ENCODE measurements around the gene MAPK8IP2. TPM values are rescaled to one million over a fixed set of nuclear protein-coding genes. Genes with fewer than 3 reads are reported as not detected.
A peak's percentile ranks its signal among the peaks of the same experiment; 100 is the strongest.

MAPK8IP2 gene
- total and polyA plus RNA-seq, 2 donors (not counting 1 experiment from before 2014, with no cell fraction given), result 0.10 to 0.17 TPM

- peak within 1 kb of the TSS; percentile 71 to 90 (median 74) for H3K4me3 ChIP-seq (replicated peaks in 1 of 4; ENCODE audit: control extremely low read depth in 1 of 4, insufficient read depth in 1 of 4, low read depth in 3 of 4, low read length in 4 of 4)
- H3K36me3 ChIP-seq (ENCODE audit: control insufficient read depth, insufficient read depth, low read length), result peaks cover 2% of the 10 kb centered on the region
- H3K9ac ChIP-seq (ENCODE audit: insufficient read depth, low read length), result peak within 1 kb of the TSS; percentile 48
- no peak for TF ChIP-seq EZH2 (IDR thresholded peaks at IDR 0.05; ENCODE audit: low read length, missing control alignments)
- peak; percentile 38 to 41 for TF ChIP-seq CTCF (conservative IDR thresholded peaks at IDR 0.05 in 1 of 2, IDR thresholded peaks at IDR 0.05 in 1 of 2; ENCODE audit: low read depth in 1 of 2, low read length in 2 of 2)
- H3K9me3 ChIP-seq (ENCODE audit: control insufficient read depth, insufficient read depth, low read depth, low read length), result no peaks in the 10 kb centered on the region
- peak; percentile 82 to 83 for DNase-seq (ENCODE audit: low read depth in 2 of 2)
- no peaks in the 10 kb centered on the region for H4K20me1 ChIP-seq (ENCODE audit: control insufficient read depth, extremely low read depth, insufficient read depth, low read length)
- peak within 1 kb of the TSS; percentile 30 for H3K27ac ChIP-seq (ENCODE audit: insufficient read depth, low read length)
- no peaks in the 10 kb centered on the region for H3K27me3 ChIP-seq (ENCODE audit: control insufficient read depth, insufficient read depth, low read length)
- no peaks in the 10 kb centered on the region for H3K79me2 ChIP-seq (ENCODE audit: control insufficient read depth, insufficient read depth, low read length)
- H3K4me2 ChIP-seq (ENCODE audit: extremely low read depth, insufficient read depth, low read length), result peak within 1 kb of the TSS; percentile 100
- peak within 1 kb of the TSS; percentile 99 for H2AFZ ChIP-seq (ENCODE audit: low read length)
- peaks cover 6% of the 10 kb centered on the region for H3K4me1 ChIP-seq (ENCODE audit: control insufficient read depth, extremely low read depth, insufficient read depth, low read length)
Measured at GRCh38 chr22:50627642-50628542, 27.3 kb downstream of the MAPK8IP2 start, which contains the start of gene ARSA. Gene ARSA, minus strand, starts transcription at chr22:50628152. Its CDS starts 373 bp downstream, at chr22:50627779.

GRCh38 chr22:50628543-50629134, 28.0 kb downstream of the MAPK8IP2 start:
- H3K27ac ChIP-seq (ENCODE audit: insufficient read depth, low read length), result no peak overlapping the region
- H3K4me2 ChIP-seq (ENCODE audit: extremely low read depth, insufficient read depth, low read length), result peak overlapping the region; percentile 100
- no peaks in the 10 kb centered on the region for H3K79me2 ChIP-seq (ENCODE audit: control insufficient read depth, insufficient read depth, low read length)
- H3K4me1 ChIP-seq (ENCODE audit: control insufficient read depth, extremely low read depth, insufficient read depth, low read length), result peaks cover 6% of the 10 kb centered on the region
- DNase-seq (ENCODE audit: low read depth in 2 of 2), result no peak
- peak overlapping the region; percentile 99 for H2AFZ ChIP-seq (ENCODE audit: low read length)
- H3K9ac ChIP-seq (ENCODE audit: insufficient read depth, low read length), result peak overlapping the region; percentile 37
- TF ChIP-seq EZH2 (IDR thresholded peaks at IDR 0.05; ENCODE audit: low read length, missing control alignments) (no peak), CTCF (conservative IDR thresholded peaks at IDR 0.05 in 1 of 2, IDR thresholded peaks at IDR 0.05 in 1 of 2; ENCODE audit: low read depth in 1 of 2, low read length in 2 of 2) (no peak)
- peaks cover 3% of the 10 kb centered on the region for H3K27me3 ChIP-seq (ENCODE audit: control insufficient read depth, insufficient read depth, low read length)
- peaks cover 2% of the 10 kb centered on the region for H3K36me3 ChIP-seq (ENCODE audit: control insufficient read depth, insufficient read depth, low read length)
- H3K9me3 ChIP-seq (ENCODE audit: control insufficient read depth, insufficient read depth, low read depth, low read length), result no peaks in the 10 kb centered on the region
- no peaks in the 10 kb centered on the region for H4K20me1 ChIP-seq (ENCODE audit: control insufficient read depth, extremely low read depth, insufficient read depth, low read length)
- peak overlapping the region; percentile 71 to 90 (median 74) for H3K4me3 ChIP-seq (replicated peaks in 1 of 4; ENCODE audit: control extremely low read depth in 1 of 4, insufficient read depth in 1 of 4, low read depth in 3 of 4, low read length in 4 of 4)

GRCh38 chr22:50630376-50630775, 29.8 kb downstream of the MAPK8IP2 start:
- TF ChIP-seq EZH2 (IDR thresholded peaks at IDR 0.05; ENCODE audit: low read length, missing control alignments) (no peak), CTCF (conservative IDR thresholded peaks at IDR 0.05 in 1 of 2, IDR thresholded peaks at IDR 0.05 in 1 of 2; ENCODE audit: low read depth in 1 of 2, low read length in 2 of 2) (no peak)
- peak in 1 of 2 donors; percentile 13 for DNase-seq (ENCODE audit: low read depth in 2 of 2)

More at GRCh38 chr22:50630376-50630775, 29.8 kb downstream of the MAPK8IP2 start:
- Histone ChIP-seq H3K9ac (ENCODE audit: insufficient read depth, low read length) (no peak overlapping the region), H3K4me3 (replicated peaks in 1 of 4; ENCODE audit: control extremely low read depth in 1 of 4, insufficient read depth in 1 of 4, low read depth in 3 of 4, low read length in 4 of 4) (no peak overlapping the region), H3K79me2 (ENCODE audit: control insufficient read depth, insufficient read depth, low read length) (no peaks in the 10 kb centered on the region), H3K27me3 (ENCODE audit: control insufficient read depth, insufficient read depth, low read length) (peaks cover 6% of the 10 kb centered on the region), H3K9me3 (ENCODE audit: control insufficient read depth, insufficient read depth, low read depth, low read length) (no peaks in the 10 kb centered on the region), H3K36me3 (ENCODE audit: control insufficient read depth, insufficient read depth, low read length) (no peaks in the 10 kb centered on the region), H3K4me2 (ENCODE audit: extremely low read depth, insufficient read depth, low read length) (no peak overlapping the region), H3K27ac (ENCODE audit: insufficient read depth, low read length) (no peak overlapping the region), H3K4me1 (ENCODE audit: control insufficient read depth, extremely low read depth, insufficient read depth, low read length) (peaks cover 6% of the 10 kb centered on the region), H4K20me1 (ENCODE audit: control insufficient read depth, extremely low read depth, insufficient read depth, low read length) (no peaks in the 10 kb centered on the region), H2AFZ (ENCODE audit: low read length) (no peak overlapping the region)
